Measurements from ENCODE around the gene VIL1.

The VIL1 gene

GRCh38 chr2:218401890-218402289 is 17.0 kb upstream of the VIL1 start:
- no peak for DNase-seq (ENCODE audit: low read depth)
- in situ Hi-C loops (cut with HindIII; ENCODE audit: low sequenced_read_pairs) = no loop called here
- peak overlapping the region; percentile 86 for H3K4me3 ChIP-seq (ENCODE audit: low read depth, low read length)
- TF ChIP-seq CTCF (IDR thresholded peaks at IDR 0.05; ENCODE audit: low read depth, low read length, missing control alignments) = no peak

GRCh38 chr2:218402491-218402901 is 16.4 kb upstream of the VIL1 start:
- no peak for TF ChIP-seq CTCF (IDR thresholded peaks at IDR 0.05; ENCODE audit: low read depth, low read length, missing control alignments)
- DNase-seq (ENCODE audit: low read depth) = no peak
- in situ Hi-C loops (cut with HindIII; ENCODE audit: low sequenced_read_pairs) = no loop called here
- no peak overlapping the region for H3K4me3 ChIP-seq (ENCODE audit: low read depth, low read length)

GRCh38 chr2:218402911-218403411 is 16.0 kb upstream of the VIL1 start:
- no peak overlapping the region for H3K4me3 ChIP-seq (ENCODE audit: low read depth, low read length)
- in situ Hi-C loops (cut with HindIII; ENCODE audit: low sequenced_read_pairs) = no loop called here
- TF ChIP-seq CTCF (IDR thresholded peaks at IDR 0.05; ENCODE audit: low read depth, low read length, missing control alignments) = no peak
- DNase-seq (ENCODE audit: low read depth) = no peak

GRCh38 chr2:218403810-218404209 is 15.1 kb upstream of the VIL1 start:
- no peak for DNase-seq (ENCODE audit: low read depth)
- H3K4me3 ChIP-seq (ENCODE audit: low read depth, low read length) = no peak overlapping the region
- no peak for TF ChIP-seq CTCF (IDR thresholded peaks at IDR 0.05; ENCODE audit: low read depth, low read length, missing control alignments)

GRCh38 chr2:218404351-218405085 is 14.4 kb upstream of the VIL1 start:
- no peak overlapping the region for H3K4me3 ChIP-seq (ENCODE audit: low read depth, low read length)
- TF ChIP-seq CTCF (IDR thresholded peaks at IDR 0.05; ENCODE audit: low read depth, low read length, missing control alignments) = no peak
- no peak for DNase-seq (ENCODE audit: low read depth)
- in situ Hi-C loops (cut with HindIII; ENCODE audit: low sequenced_read_pairs) = no loop called here

More at GRCh38 chr2:218403810-218404209, 15.1 kb upstream of the VIL1 start:
- in situ Hi-C loops (cut with HindIII; ENCODE audit: low sequenced_read_pairs) = no loop called here

GRCh38 chr2:218405086-218405745 is 13.7 kb upstream of the VIL1 start:
- in situ Hi-C loops (cut with HindIII; ENCODE audit: low sequenced_read_pairs) = no loop called here
- TF ChIP-seq CTCF (IDR thresholded peaks at IDR 0.05; ENCODE audit: low read depth, low read length, missing control alignments) = no peak
- no peak for DNase-seq (ENCODE audit: low read depth)
- H3K4me3 ChIP-seq (ENCODE audit: low read depth, low read length) = no peak overlapping the region

All from astrocyte of the cerebellum (primary cell).